ENCODE results near the gene OR7C2. TPM values are rescaled to one million over a fixed set of nuclear protein-coding genes. Genes with fewer than 3 reads are reported as not detected.

OR7C2 gene
- total RNA-seq, 1 experiment from 2014 or later = not detected

GRCh38 chr19:14906711-14907110 lies 34.6 kb upstream of the OR7C2 start:
- TF ChIP-seq REST (IDR thresholded peaks at IDR 0.05; ENCODE audit: low read depth) (no peak), RAD21 (IDR thresholded peaks at IDR 0.05; ENCODE audit: low read depth) (no peak), SP1 (IDR thresholded peaks at IDR 0.05; ENCODE audit: low read depth) (no peak), EGR1 (IDR thresholded peaks at IDR 0.05; ENCODE audit: low read depth) (no peak), ZNF274 (IDR thresholded peaks at IDR 0.05; ENCODE audit: low read depth, low read length) (no peak), SRF (IDR thresholded peaks at IDR 0.05; ENCODE audit: low read depth) (no peak), ZFX (IDR thresholded peaks at IDR 0.05) (no peak), ZBTB33 (IDR thresholded peaks at IDR 0.05; ENCODE audit: extremely low read depth, insufficient replicate concordance, low read length) (no peak), JUND (IDR thresholded peaks at IDR 0.05) (no peak), CBX3 (IDR thresholded peaks at IDR 0.05; ENCODE audit: low read depth) (no peak), YY1 (IDR thresholded peaks at IDR 0.05; ENCODE audit: extremely low read depth, insufficient replicate concordance, low read depth, low read length) (no peak), TCF7L2 (IDR thresholded peaks at IDR 0.05; ENCODE audit: borderline replicate concordance, extremely low read depth, insufficient read depth, insufficient read length) (no peak), EZH2phosphoT487 (IDR thresholded peaks at IDR 0.05; ENCODE audit: borderline replicate concordance) (no peak), ELF1 (IDR thresholded peaks at IDR 0.05; ENCODE audit: borderline replicate concordance, low read depth) (no peak), CTCF (IDR thresholded peaks at IDR 0.05 in 2 of 3, conservative IDR thresholded peaks at IDR 0.05 in 1 of 3; ENCODE audit: borderline replicate concordance in 1 of 3, insufficient read depth in 1 of 3, low read depth in 2 of 3, low read length in 2 of 3) (no peak), POLR2AphosphoS5 (IDR thresholded peaks at IDR 0.05; ENCODE audit: low read depth, low read length) (no peak), CEBPB (IDR thresholded peaks at IDR 0.05; ENCODE audit: low read depth) (no peak), EZH2 (IDR thresholded peaks at IDR 0.05) (no peak), POLR2A (IDR thresholded peaks at IDR 0.05; ENCODE audit: borderline replicate concordance, extremely low read depth, insufficient read depth, insufficient read length) (no peak)
- DNase-seq (ENCODE audit: low read depth, low spot score) (no peak), ATAC-seq (no peak)
- CTCF ChIA-PET = no interaction called here
- H3K4me2 ChIP-seq (ENCODE audit: low read length) = no peak overlapping the region
- no peaks in the 10 kb centered on the region for H3K9me2 ChIP-seq (ENCODE audit: insufficient read depth)
- RAD21 ChIA-PET (ENCODE audit: low non-redundant PET in 1 of 2, low total read pairs in 2 of 2, uncharacterized antibody in 2 of 2, unreplicated experiment in 2 of 2) = no interaction called here
- no peaks in the 10 kb centered on the region for H4K20me1 ChIP-seq (ENCODE audit: insufficient read depth)
- H3K9me3 ChIP-seq (ENCODE audit: control insufficient read depth in 1 of 2, insufficient read depth in 1 of 2, low read depth in 1 of 2, low read length in 2 of 2) = no peaks in the 10 kb centered on the region
- H3K36me3 ChIP-seq (ENCODE audit: control insufficient read depth in 1 of 2, insufficient read depth in 2 of 2, low read length in 2 of 2) = no peaks in the 10 kb centered on the region
- H3K27ac ChIP-seq (ENCODE audit: low read depth, low read length) = no peak overlapping the region
- no peak overlapping the region for H2AFZ ChIP-seq (ENCODE audit: low read depth, low read length, poor library complexity, severe bottlenecking)
- H3K79me2 ChIP-seq (ENCODE audit: insufficient read depth, low read length) = no peaks in the 10 kb centered on the region
- H3K9ac ChIP-seq (ENCODE audit: low read length) = no peak overlapping the region
- H3K27me3 ChIP-seq (ENCODE audit: insufficient read depth, low read length) = peaks cover 31% of the 10 kb centered on the region
- no peak overlapping the region for H3K4me3 ChIP-seq (replicated peaks in 1 of 2; ENCODE audit: low read depth in 1 of 2, low read length in 2 of 2)
- H3K4me1 ChIP-seq (ENCODE audit: control insufficient read depth in 1 of 2, insufficient read depth in 2 of 2, low read length in 2 of 2) = no peaks in the 10 kb centered on the region
- no TSS peak for BruUV-seq (replicated peaks)
- intact Hi-C loops (cut with micrococcal nuclease) = no loop called here
- POLR2A ChIA-PET = no interaction called here
